Thyroid gland (tissue), 4 donors: ENCODE measurements around the gene NOL8. TPM values are rescaled to one million over a fixed set of nuclear protein-coding genes. Genes with fewer than 3 reads are reported as not detected.

Experiments
- DNase-seq, 2 donors: peaks; one replicate each; pipeline ENCODE4 v3.0.0-alpha.2; 2019
- H3K27ac ChIP-seq, 3 donors: fragments of 200-600 bp; sonication (generic); 1 replicate in 2 of 3; 2 replicates in 1 of 3; pipeline ENCODE4 v1.5.1; 2016 to 2019; ENCODE audit warnings: mild to moderate bottlenecking in 1 of 3, moderate library complexity in 1 of 3
- H3K27me3 ChIP-seq: fragments of 200-600 bp; sonication (generic); one replicate; pipeline ENCODE4 v1.5.1; 2019
- H3K36me3 ChIP-seq, 2 donors: fragments of 200-600 bp; sonication (generic); one replicate each; pipeline ENCODE4 v1.5.1; 2016 to 2019
- H3K4me1 ChIP-seq, 2 donors: fragments of 200-600 bp; sonication (generic); one replicate each; pipeline ENCODE4 v1.5.1; 2017 to 2019
- H3K4me3 ChIP-seq, 3 donors: fragments of 200-600 bp; sonication (generic); replicated peaks in 1 of 3; 1 replicate in 2 of 3; 2 replicates in 1 of 3; pipeline ENCODE4 v1.5.1; 2016; ENCODE audit warnings: mild to moderate bottlenecking in 1 of 3
- H3K9me3 ChIP-seq: fragments of 200-600 bp; sonication (generic); one replicate; pipeline ENCODE4 v1.5.1; 2017
- POLR2A ChIP-seq, 2 donors: fragments of 450-650 bp; IDR thresholded peaks; one replicate each; pipeline ENCODE4 v1.6.1; 2017; ENCODE audit warnings: antibody characterized with exemption in 2 of 2, mild to moderate bottlenecking in 2 of 2, moderate library complexity in 1 of 2
- WGBS, 2 donors: methylation state at CpG; one replicate each; pipeline ENCODE4 v1.1.5; 2017; 5-methylcytosine and 5-hydroxymethylcytosine counted together
- intact Hi-C: fragments of 100-400 bp; cut with DNase I; formaldehyde crosslinking; loops from one replicate; pipeline ENCODE4 v1.15.1; 2023
- microRNA-seq: library from miRNA; unstranded; fragments of <30 nt; microRNA quantifications from one replicate; pipeline ENCODE4, GENCODE V29; 2016
- small RNA-seq: library from RNA; depleted of rRNA; stranded (forward); fragments of <200 nt; gene quantifications from one replicate; pipeline ENCODE3, GENCODE V24; 2016
- total RNA-seq, 4 donors: library from RNA; depleted of rRNA; stranded (reverse); fragments of >200 nt; gene quantifications; one replicate each; pipeline ENCODE4 v1.2.3, GENCODE V29; 2016
- TF ChIP-seq, protein P1 (sequence below), 6 experiments: fragments of 200-600 bp in 3 of 6; fragments of 450-650 bp in 3 of 6; sonication (generic) in 3 of 6; IDR thresholded peaks; one replicate each; pipeline ENCODE4 v1.5.1; 2016 to 2019; ENCODE audit warnings: antibody characterized with exemption in 6 of 6, mild to moderate bottlenecking in 2 of 6, inconsistent platforms in 1 of 6, moderate library complexity in 1 of 6

The NOL8 gene
- total RNA-seq, 4 donors from 2014 or later, result 30.0 to 38.2 (median 33.6) TPM

- no peaks in the 10 kb centered on the region for H3K4me1 ChIP-seq
- H3K9me3 ChIP-seq, result no peaks in the 10 kb centered on the region
- TF ChIP-seq, protein P1, sequence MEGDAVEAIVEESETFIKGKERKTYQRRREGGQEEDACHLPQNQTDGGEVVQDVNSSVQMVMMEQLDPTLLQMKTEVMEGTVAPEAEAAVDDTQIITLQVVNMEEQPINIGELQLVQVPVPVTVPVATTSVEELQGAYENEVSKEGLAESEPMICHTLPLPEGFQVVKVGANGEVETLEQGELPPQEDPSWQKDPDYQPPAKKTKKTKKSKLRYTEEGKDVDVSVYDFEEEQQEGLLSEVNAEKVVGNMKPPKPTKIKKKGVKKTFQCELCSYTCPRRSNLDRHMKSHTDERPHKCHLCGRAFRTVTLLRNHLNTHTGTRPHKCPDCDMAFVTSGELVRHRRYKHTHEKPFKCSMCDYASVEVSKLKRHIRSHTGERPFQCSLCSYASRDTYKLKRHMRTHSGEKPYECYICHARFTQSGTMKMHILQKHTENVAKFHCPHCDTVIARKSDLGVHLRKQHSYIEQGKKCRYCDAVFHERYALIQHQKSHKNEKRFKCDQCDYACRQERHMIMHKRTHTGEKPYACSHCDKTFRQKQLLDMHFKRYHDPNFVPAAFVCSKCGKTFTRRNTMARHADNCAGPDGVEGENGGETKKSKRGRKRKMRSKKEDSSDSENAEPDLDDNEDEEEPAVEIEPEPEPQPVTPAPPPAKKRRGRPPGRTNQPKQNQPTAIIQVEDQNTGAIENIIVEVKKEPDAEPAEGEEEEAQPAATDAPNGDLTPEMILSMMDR (IDR thresholded peaks at IDR 0.05), result no peak
- no peak for TF ChIP-seq POLR2A (IDR thresholded peaks at IDR 0.05)
- no peak overlapping the region for H3K4me3 ChIP-seq
- 93 to 100% methylated on average over 2 of the region's 2 CpGs for WGBS, 2 donors
- intact Hi-C loops, result no loop called here
- peaks cover 72 to 93% of the 10 kb centered on the region in 2 donors for H3K36me3 ChIP-seq
- H3K27ac ChIP-seq, result no peak overlapping the region
- no peak for DNase-seq
- no peaks in the 10 kb centered on the region for H3K27me3 ChIP-seq
These were observed 67.8 kb downstream of the NOL8 start for GRCh38 chr9:92257327-92257726.

DNA sequence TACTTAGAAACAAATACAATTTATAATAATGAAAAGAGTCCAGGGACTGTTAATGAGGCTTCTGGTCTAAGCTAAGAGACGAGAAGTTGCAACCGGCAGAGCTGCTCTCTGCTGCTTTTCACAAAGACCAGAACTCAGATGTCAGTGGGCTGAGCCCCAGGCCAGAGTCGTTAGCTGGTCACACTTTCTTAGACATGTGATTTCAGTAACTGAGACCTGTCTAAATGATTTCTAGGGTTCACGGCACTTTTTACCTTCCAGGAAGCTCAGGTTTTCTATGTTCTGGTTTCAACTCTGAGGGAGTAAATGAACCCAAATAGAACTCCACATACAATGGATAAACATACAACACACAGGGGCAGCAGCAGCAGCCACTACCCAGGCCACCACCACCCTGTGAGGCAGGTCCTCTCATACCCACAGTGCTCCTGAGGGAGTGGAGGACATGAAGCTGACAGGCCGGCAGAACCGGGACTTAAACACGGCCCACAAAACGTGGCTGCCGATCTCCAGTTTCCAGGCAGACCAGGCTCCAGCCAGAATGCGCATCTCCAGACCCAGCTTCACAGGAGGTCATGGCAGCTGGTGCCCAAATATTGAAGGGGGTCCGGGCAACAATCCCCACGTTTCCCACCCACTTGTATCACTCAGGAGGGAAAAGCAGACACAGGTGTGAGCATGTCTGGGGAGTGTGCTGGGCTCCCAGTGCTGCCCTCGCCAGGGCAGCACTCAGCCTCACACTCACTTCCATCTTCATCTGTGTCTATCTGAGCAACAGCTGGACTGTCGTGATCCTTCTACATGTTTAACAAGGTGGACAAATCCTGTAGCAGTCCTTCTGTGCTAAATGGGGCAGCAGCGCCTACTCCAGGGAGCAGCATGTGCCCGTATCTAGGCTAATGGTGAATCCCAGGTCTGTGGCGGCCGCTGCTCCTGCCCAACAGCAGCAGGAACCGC is 70.5 kb downstream of the NOL8 start:
- DNase-seq, result no peak
- no peak overlapping the region for H3K27ac ChIP-seq
- H3K4me1 ChIP-seq, result no peaks in the 10 kb centered on the region
- 86 to 88% methylated on average over 17 to 19 of the region's 19 CpGs for WGBS, 2 donors
- H3K36me3 ChIP-seq, result peaks cover 78 to 95% of the 10 kb centered on the region in 2 donors
- TF ChIP-seq, protein P1 (IDR thresholded peaks at IDR 0.05), result no peak
- no peak for TF ChIP-seq POLR2A (IDR thresholded peaks at IDR 0.05)
- intact Hi-C loops, result no loop called here
- no peaks in the 10 kb centered on the region for H3K9me3 ChIP-seq
- no peaks in the 10 kb centered on the region for H3K27me3 ChIP-seq
- no peak overlapping the region for H3K4me3 ChIP-seq

DNA sequence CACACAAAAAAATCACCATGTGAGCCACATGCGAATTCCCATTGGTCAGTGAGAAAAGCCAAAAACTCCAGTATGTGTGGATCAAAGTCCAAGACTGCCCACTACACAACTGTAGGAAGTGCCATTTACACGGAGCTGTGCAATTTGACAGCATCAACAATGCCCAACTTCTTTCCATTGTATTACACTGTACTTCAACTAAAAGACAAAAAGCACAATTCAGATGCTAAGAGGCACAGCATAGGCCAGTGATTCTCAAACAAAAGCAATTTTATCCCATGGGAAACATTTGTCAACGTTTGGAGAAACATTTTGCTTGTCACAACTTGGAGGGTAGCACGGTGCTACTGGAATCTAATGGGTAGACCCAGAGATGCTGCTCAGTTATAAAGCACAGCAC is 71.5 kb downstream of the NOL8 start:
- Histone ChIP-seq H3K27ac (no peak overlapping the region), H3K27me3 (no peaks in the 10 kb centered on the region), H3K4me3 (no peak overlapping the region), H3K36me3 (peaks cover 73 to 92% of the 10 kb centered on the region in 2 donors), H3K9me3 (no peaks in the 10 kb centered on the region), H3K4me1 (no peaks in the 10 kb centered on the region)
- WGBS, 2 donors, result 78 to 81% methylated on average over 4 of the region's 4 CpGs
- intact Hi-C loops, result no loop called here
- DNase-seq, result no peak
- TF ChIP-seq, protein P1 (IDR thresholded peaks at IDR 0.05), result no peak
- no peak for TF ChIP-seq POLR2A (IDR thresholded peaks at IDR 0.05)

DNA sequence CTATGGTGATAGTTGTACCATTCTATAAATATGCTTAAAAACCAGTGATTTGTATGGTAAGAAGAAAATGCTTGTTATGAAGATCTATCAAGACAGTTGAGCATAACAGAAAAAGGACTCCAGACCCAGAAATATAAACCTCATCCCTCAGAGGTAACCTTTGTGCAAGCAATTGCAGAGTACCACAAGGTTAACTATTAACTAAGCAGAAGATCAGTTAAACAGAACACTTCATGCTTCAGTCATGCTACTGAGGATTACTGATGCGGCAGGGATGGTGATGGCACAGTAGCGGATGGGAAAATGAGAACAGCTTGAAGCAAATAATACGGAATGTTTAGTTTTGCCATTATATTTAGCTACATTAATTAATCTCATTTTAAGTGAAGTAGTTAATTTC is 77.2 kb downstream of the NOL8 start:
- H3K9me3 ChIP-seq, result no peaks in the 10 kb centered on the region
- H3K4me1 ChIP-seq, result no peaks in the 10 kb centered on the region
- no peak overlapping the region for H3K4me3 ChIP-seq
- 96 to 98% methylated on average over 3 of the region's 3 CpGs for WGBS, 2 donors
- no peak overlapping the region for H3K27ac ChIP-seq
- H3K27me3 ChIP-seq, result no peaks in the 10 kb centered on the region
- peaks cover 77 to 89% of the 10 kb centered on the region in 2 donors for H3K36me3 ChIP-seq
- TF ChIP-seq, protein P1 (IDR thresholded peaks at IDR 0.05), result no peak
- no peak for TF ChIP-seq POLR2A (IDR thresholded peaks at IDR 0.05)
- intact Hi-C loops, result loop anchor here (10.0 kb wide), 1 partner anchor 113 kb away; no protein-coding TSS in a partner anchor
- no peak for DNase-seq

Small RNA genes lying within 50 kb of the gene (microRNA-seq; reads per million reads assigned to microRNA genes)
- not detected for gene MIR3651

Small RNA genes lying within 50 kb of the gene (small RNA-seq; reads per million reads assigned to genes)
- gene MIR3651 (not detected), gene SNORA84 (0.38 reads per million)

Other genes with a start within 250 kb of the NOL8 start
- 100 to 1,000 TPM; 124 to 132 (median 127) TPM for gene SPTLC1, start 209.9 kb downstream of the NOL8 start, total RNA-seq
- 100 to 1,000 TPM in 2 of 4 donors, 10 to 100 TPM in 2; 85.2 to 317 (median 110) TPM for gene IARS1, start 31.7 kb downstream of the NOL8 start, total RNA-seq
- gene CENPP, start 603 bp upstream of the NOL8 start, total RNA-seq, result 10 to 100 TPM in 1 of 4 donors, 1 to 10 TPM in 3; 1.5 to 11.6 (median 5.5) TPM
- 10 to 100 TPM in 3 of 4 donors, 1 to 10 TPM in 1; 4.5 to 20.8 (median 16.1) TPM for gene OGN, start 79.2 kb upstream of the NOL8 start, total RNA-seq
- 10 to 100 TPM in 3 of 4 donors, 1 to 10 TPM in 1; 6.0 to 52.4 (median 16.6) TPM for gene OMD, start 99.1 kb upstream of the NOL8 start, total RNA-seq
- 10 to 100 TPM in 1 of 4 donors, 1 to 10 TPM in 3; 2.4 to 15.3 (median 7.4) TPM for gene ASPN, start 157.2 kb upstream of the NOL8 start, total RNA-seq
- gene ECM2, start 210.6 kb upstream of the NOL8 start, total RNA-seq, result 10 to 100 TPM in 3 of 4 donors, 1 to 10 TPM in 1; 4.9 to 15.2 (median 12.6) TPM